Effector memory CD4-positive, alpha-beta T cell (primary cell): ENCODE measurements around the gene RC3H1.

ENCODE experiments used
- DNase-seq, 3 donors: peaks; one replicate each; pipeline ENCODE4 v3.0.0-alpha.2; 2020
- H3K27ac ChIP-seq: 2 replicates; pipeline ENCODE4 v1.7.0; 2013; ENCODE audit warnings: mild to moderate bottlenecking, low read length, moderate library complexity; ENCODE audit not compliant: insufficient read depth, poor library complexity, severe bottlenecking
- H3K27me3 ChIP-seq: replicated peaks from 2 replicates; pipeline ENCODE4 v1.7.0; 2013; ENCODE audit warnings: mild to moderate bottlenecking, low read length; ENCODE audit not compliant: insufficient read depth, control insufficient read depth, poor library complexity, severe bottlenecking
- H3K36me3 ChIP-seq: 2 replicates; pipeline ENCODE4 v1.7.0; 2013; ENCODE audit warnings: mild to moderate bottlenecking, low read length, moderate library complexity; ENCODE audit not compliant: control insufficient read depth, insufficient read depth
- H3K4me1 ChIP-seq: 2 replicates; pipeline ENCODE4 v1.7.0; 2013; ENCODE audit warnings: low read length, mild to moderate bottlenecking; ENCODE audit not compliant: control insufficient read depth, insufficient read depth, poor library complexity, severe bottlenecking
- H3K4me3 ChIP-seq: 2 replicates; pipeline ENCODE4 v1.7.0; 2013; ENCODE audit warnings: low read length, low read depth, mild to moderate bottlenecking; ENCODE audit not compliant: insufficient read depth, poor library complexity, severe bottlenecking
- H3K9me3 ChIP-seq: 2 replicates; pipeline ENCODE4 v1.7.0; 2013; ENCODE audit warnings: mild to moderate bottlenecking, low read length, moderate library complexity; ENCODE audit not compliant: control insufficient read depth

Gene RC3H1

GRCh38 chr1:173894189-173894588 is 128.0 kb downstream of the RC3H1 start:
- no peak for DNase-seq
- Histone ChIP-seq H3K4me3 (no peak overlapping the region), H3K27ac (no peak overlapping the region), H3K27me3 (no peaks in the 10 kb centered on the region), H3K9me3 (no peaks in the 10 kb centered on the region), H3K4me1 (no peaks in the 10 kb centered on the region), H3K36me3 (no peaks in the 10 kb centered on the region)

GRCh38 chr1:173893611-173894010 is 128.5 kb downstream of the RC3H1 start:
- H3K36me3 ChIP-seq: no peaks in the 10 kb centered on the region
- no peaks in the 10 kb centered on the region for H3K27me3 ChIP-seq
- H3K4me1 ChIP-seq: no peaks in the 10 kb centered on the region
- H3K27ac ChIP-seq: no peak overlapping the region
- no peaks in the 10 kb centered on the region for H3K9me3 ChIP-seq
- no peak for DNase-seq
- H3K4me3 ChIP-seq: no peak overlapping the region

DNA sequence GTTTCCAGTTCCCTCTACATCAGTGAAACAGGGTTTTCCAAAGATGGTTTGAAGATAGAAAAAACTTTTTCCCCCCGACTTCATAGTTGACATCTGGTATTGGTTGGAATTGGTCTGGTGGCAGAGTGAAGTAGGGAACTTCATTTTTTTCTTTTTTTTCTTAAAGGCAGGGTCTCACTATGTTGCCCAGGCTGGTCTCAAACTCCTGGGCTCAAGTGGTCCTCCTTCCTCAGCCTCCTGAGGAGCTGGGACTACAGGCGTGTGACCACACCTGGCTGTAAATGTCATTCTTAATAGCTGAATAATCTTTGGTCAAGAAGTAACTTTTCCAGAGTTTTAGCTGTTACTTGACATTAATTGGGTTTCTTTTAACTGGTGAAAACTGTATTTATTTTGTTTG is 132.3 kb downstream of the RC3H1 start:
- Histone ChIP-seq H3K36me3 (peaks cover 20% of the 10 kb centered on the region), H3K27me3 (no peaks in the 10 kb centered on the region), H3K9me3 (no peaks in the 10 kb centered on the region), H3K4me1 (no peaks in the 10 kb centered on the region), H3K27ac (no peak overlapping the region), H3K4me3 (no peak overlapping the region)
- DNase-seq: no peak

GRCh38 chr1:173888749-173889148 is 133.4 kb downstream of the RC3H1 start:
- no peak overlapping the region for H3K27ac ChIP-seq

GRCh38 chr1:173887627-173888026 is 134.5 kb downstream of the RC3H1 start:
- no peak overlapping the region for H3K27ac ChIP-seq
- H3K9me3 ChIP-seq: no peaks in the 10 kb centered on the region
- H3K27me3 ChIP-seq: no peaks in the 10 kb centered on the region
- peaks cover 20% of the 10 kb centered on the region for H3K36me3 ChIP-seq
- no peak overlapping the region for H3K4me3 ChIP-seq
- no peaks in the 10 kb centered on the region for H3K4me1 ChIP-seq
- DNase-seq: no peak

More at GRCh38 chr1:173888749-173889148, 133.4 kb downstream of the RC3H1 start:
- Histone ChIP-seq H3K4me3 (no peak overlapping the region), H3K36me3 (peaks cover 20% of the 10 kb centered on the region), H3K27me3 (no peaks in the 10 kb centered on the region), H3K9me3 (no peaks in the 10 kb centered on the region), H3K4me1 (no peaks in the 10 kb centered on the region)
- DNase-seq: no peak

DNA sequence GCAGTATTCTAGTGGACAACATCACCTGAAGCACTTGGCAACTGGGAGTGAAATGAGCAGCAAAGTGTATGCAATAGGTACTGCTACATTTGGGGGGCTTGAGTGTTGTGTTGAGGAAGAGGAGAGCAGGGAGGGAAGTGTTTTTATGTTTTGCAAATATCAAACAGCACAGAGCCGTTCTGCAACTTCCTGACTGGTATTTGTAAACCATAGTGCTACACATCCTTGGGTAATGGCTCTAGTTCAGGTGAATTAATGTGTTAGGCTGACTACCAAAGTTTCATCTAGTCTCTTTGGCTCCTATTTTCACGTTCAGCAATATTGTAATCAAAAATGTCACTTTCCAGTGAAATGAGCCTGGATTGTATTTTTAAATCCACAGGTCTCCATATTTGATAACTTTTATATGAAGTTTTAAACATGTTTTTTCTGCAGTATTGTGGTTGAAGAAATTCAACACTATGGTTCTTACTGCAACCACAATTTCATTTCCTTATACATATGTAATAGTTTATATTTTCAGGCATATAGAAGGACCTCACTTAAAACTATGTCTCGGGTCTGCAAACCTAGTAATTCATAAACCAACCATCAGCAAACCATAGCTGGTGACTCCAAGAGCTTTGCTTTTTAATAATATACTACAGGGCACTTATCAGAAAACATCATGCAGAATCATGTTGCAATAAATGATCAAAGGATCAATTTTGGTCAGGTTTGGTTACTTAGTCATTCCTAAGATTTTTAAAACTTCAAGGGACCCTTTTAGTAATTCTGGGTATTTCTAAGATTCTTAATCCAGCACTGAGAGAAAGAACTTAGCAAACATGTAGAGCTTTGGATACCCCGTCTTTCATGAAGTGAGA is 135.2 kb downstream of the RC3H1 start:
- Histone ChIP-seq H3K27me3 (no peaks in the 10 kb centered on the region), H3K4me1 (no peaks in the 10 kb centered on the region), H3K9me3 (no peaks in the 10 kb centered on the region), H3K27ac (no peak overlapping the region), H3K4me3 (no peak overlapping the region), H3K36me3 (peaks cover 20% of the 10 kb centered on the region)
- DNase-seq: no peak

GRCh38 chr1:173884701-173885100 is 137.5 kb downstream of the RC3H1 start:
- DNase-seq: no peak
- H3K4me1 ChIP-seq: no peaks in the 10 kb centered on the region
- H3K9me3 ChIP-seq: no peaks in the 10 kb centered on the region
- H3K36me3 ChIP-seq: peaks cover 20% of the 10 kb centered on the region
- no peak overlapping the region for H3K27ac ChIP-seq
- no peaks in the 10 kb centered on the region for H3K27me3 ChIP-seq
- H3K4me3 ChIP-seq: no peak overlapping the region
